ENCODE data around the gene AMPD1.

GRCh38 chr1:114716304-114717170 lies 21.2 kb upstream of the AMPD1 start, which contains the start of gene NRAS:
- peak in 1 of 5 experiments; percentile 22 for TF ChIP-seq CTCF (IDR thresholded peaks at IDR 0.05)
- TF ChIP-seq POLR2A (IDR thresholded peaks at IDR 0.05) = peak; percentile 84
- TF ChIP-seq POLR2AphosphoS5 (IDR thresholded peaks at IDR 0.05) = peak; percentile 81 to 86 (median 85)
- peak; percentile 57 for TF ChIP-seq EP300 (IDR thresholded peaks at IDR 0.05; ENCODE audit: low read depth)

All from transverse colon (tissue), 4 donors.